ENCODE results near the gene CAPN10. TPM values are rescaled to one million over a fixed set of nuclear protein-coding genes. Genes with fewer than 3 reads are reported as not detected.

CAPN10 gene
- total and polyA plus RNA-seq, 7 donors = 5.0 to 15.0 (median 8.9) TPM

- intact Hi-C loops (cut with DNase I) = no loop called here
- TF ChIP-seq, protein P1, sequence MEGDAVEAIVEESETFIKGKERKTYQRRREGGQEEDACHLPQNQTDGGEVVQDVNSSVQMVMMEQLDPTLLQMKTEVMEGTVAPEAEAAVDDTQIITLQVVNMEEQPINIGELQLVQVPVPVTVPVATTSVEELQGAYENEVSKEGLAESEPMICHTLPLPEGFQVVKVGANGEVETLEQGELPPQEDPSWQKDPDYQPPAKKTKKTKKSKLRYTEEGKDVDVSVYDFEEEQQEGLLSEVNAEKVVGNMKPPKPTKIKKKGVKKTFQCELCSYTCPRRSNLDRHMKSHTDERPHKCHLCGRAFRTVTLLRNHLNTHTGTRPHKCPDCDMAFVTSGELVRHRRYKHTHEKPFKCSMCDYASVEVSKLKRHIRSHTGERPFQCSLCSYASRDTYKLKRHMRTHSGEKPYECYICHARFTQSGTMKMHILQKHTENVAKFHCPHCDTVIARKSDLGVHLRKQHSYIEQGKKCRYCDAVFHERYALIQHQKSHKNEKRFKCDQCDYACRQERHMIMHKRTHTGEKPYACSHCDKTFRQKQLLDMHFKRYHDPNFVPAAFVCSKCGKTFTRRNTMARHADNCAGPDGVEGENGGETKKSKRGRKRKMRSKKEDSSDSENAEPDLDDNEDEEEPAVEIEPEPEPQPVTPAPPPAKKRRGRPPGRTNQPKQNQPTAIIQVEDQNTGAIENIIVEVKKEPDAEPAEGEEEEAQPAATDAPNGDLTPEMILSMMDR (IDR thresholded peaks at IDR 0.05) = no peak
- no peaks in the 10 kb centered on the region for H3K36me3 ChIP-seq (ENCODE audit: insufficient read depth in 1 of 2, low read depth in 1 of 2)
- WGBS, 3 donors = 62 to 71% (median 63%) methylated on average over 11 to 13 of the region's 13 CpGs
- H3K4me3 ChIP-seq = no peak overlapping the region
- ATAC-seq (no peak), DNase-seq (peak in 1 of 2 donors; percentile 27)
- no peaks in the 10 kb centered on the region for H3K4me1 ChIP-seq
- H3K27me3 ChIP-seq (ENCODE audit: insufficient read depth in 3 of 3, low read length in 2 of 3) = peaks cover 0 to 27% (median 16%) of the 10 kb centered on the region in 3 donors
- H3K27ac ChIP-seq = no peak overlapping the region
- H3K9me3 ChIP-seq = no peaks in the 10 kb centered on the region
Observed at GRCh38 chr2:240643093-240643810, 56.7 kb downstream of the CAPN10 start.

- H3K36me3 ChIP-seq (ENCODE audit: insufficient read depth in 1 of 2, low read depth in 1 of 2) = no peaks in the 10 kb centered on the region
- no peaks in the 10 kb centered on the region for H3K4me1 ChIP-seq
- ATAC-seq (no peak), DNase-seq (peak in 1 of 2 donors; percentile 22)
- 57 to 70% (median 68%) methylated on average over 15 of the region's 15 CpGs for WGBS, 3 donors
- intact Hi-C loops (cut with DNase I) = no loop called here
- H3K4me3 ChIP-seq = no peak overlapping the region
- H3K9me3 ChIP-seq = no peaks in the 10 kb centered on the region
- no peak overlapping the region for H3K27ac ChIP-seq
- peaks cover 0 to 32% (median 19%) of the 10 kb centered on the region in 3 donors for H3K27me3 ChIP-seq (ENCODE audit: insufficient read depth in 3 of 3, low read length in 2 of 3)
- TF ChIP-seq, protein P1 (IDR thresholded peaks at IDR 0.05) = no peak
Observed at GRCh38 chr2:240643811-240644150, 57.2 kb downstream of the CAPN10 start.

GRCh38 chr2:240644171-240644651, 57.7 kb downstream of the CAPN10 start:
- H3K9me3 ChIP-seq = no peaks in the 10 kb centered on the region
- peaks cover 0 to 36% (median 21%) of the 10 kb centered on the region in 3 donors for H3K27me3 ChIP-seq (ENCODE audit: insufficient read depth in 3 of 3, low read length in 2 of 3)
- TF ChIP-seq, protein P1 (IDR thresholded peaks at IDR 0.05) = no peak

DNA sequence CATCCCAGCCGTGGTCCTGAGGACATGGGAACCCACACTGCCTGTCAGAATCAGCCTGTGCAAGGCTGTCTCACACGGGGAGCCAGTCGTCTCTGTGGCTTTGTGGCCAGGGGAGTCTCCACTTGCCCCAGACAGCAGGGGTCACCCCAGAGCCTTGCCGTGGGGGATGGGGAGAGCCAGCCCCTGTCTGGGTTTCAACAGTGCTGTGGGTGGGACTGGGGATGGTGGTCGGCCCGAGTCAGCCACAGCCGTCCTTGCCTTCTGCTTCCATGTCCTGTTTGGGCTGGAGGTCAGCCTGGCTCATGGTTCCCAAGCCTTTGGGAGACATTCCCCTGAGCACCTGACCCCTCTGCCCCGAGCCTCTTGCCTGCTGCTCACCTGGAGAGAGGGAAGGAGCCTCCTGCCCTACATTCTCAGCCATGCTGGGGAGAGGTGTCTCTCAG, 58.3 kb downstream of the CAPN10 start:
- 56 to 61% (median 57%) methylated on average over 8 of the region's 8 CpGs for WGBS, 3 donors
- no peaks in the 10 kb centered on the region for H3K9me3 ChIP-seq
- H3K4me1 ChIP-seq = no peaks in the 10 kb centered on the region
- peak in 1 of 2 donors; percentile 35 for DNase-seq
- H3K27me3 ChIP-seq (ENCODE audit: insufficient read depth in 3 of 3, low read length in 2 of 3) = peaks cover 0 to 42% (median 21%) of the 10 kb centered on the region in 3 donors
- H3K36me3 ChIP-seq (ENCODE audit: insufficient read depth in 1 of 2, low read depth in 1 of 2) = no peaks in the 10 kb centered on the region
- no peak overlapping the region for H3K4me3 ChIP-seq
- TF ChIP-seq, protein P1 (IDR thresholded peaks at IDR 0.05) = no peak
- H3K27ac ChIP-seq = no peak overlapping the region
- intact Hi-C loops (cut with DNase I) = no loop called here
- ATAC-seq = no peak

More at GRCh38 chr2:240644171-240644651, 57.7 kb downstream of the CAPN10 start:
- intact Hi-C loops (cut with DNase I) = no loop called here
- no peaks in the 10 kb centered on the region for H3K4me1 ChIP-seq
- no peak overlapping the region for H3K4me3 ChIP-seq
- ATAC-seq = no peak
- DNase-seq = peak in 1 of 2 donors; percentile 41
- 26 to 41% (median 37%) methylated on average over 13 to 14 of the region's 14 CpGs for WGBS, 3 donors
- no peaks in the 10 kb centered on the region for H3K36me3 ChIP-seq (ENCODE audit: insufficient read depth in 1 of 2, low read depth in 1 of 2)
- H3K27ac ChIP-seq = no peak overlapping the region
